Endothelial cell of umbilical vein (primary cell): Measurements from ENCODE around the gene WRNIP1. TPM values are rescaled to one million over a fixed set of nuclear protein-coding genes. Genes with fewer than 3 reads are reported as not detected.

ENCODE experiments used
- BruUV-seq: library from RNA; stranded (reverse); fragments of 400-500 nt; replicated peaks from 2 replicates; lab custom pipeline; 2021; lab: Mats Ljungman, UMichigan
- CTCF ChIA-PET: fragments of 300-600, 350-600 bp; sonication (Branson Sonifier 250); formaldehyde crosslinking; loops from one replicate; lab custom pipeline; 2021; ENCODE audit warnings: antibody characterized with exemption, inconsistent platforms; lab: Charles Lee
- POLR2A ChIA-PET: fragments of 300-600, 350-600 bp; sonication (Branson Sonifier 250); formaldehyde crosslinking; loops from one replicate; lab custom pipeline; 2021; ENCODE audit warnings: antibody characterized with exemption, inconsistent platforms; lab: Charles Lee
- DNase-seq: peaks from one replicate; pipeline ENCODE4 v3.0.0-alpha.2; 2011; ENCODE audit warnings: low read depth, low spot score
- FAIRE-seq: peaks from 2 replicates; lab custom pipeline; 2011; peaks lifted over from hg19 to GRCh38; lab: Jason Lieb, UNC
- H2AFZ ChIP-seq: 2 replicates; pipeline ENCODE4 v1.6.0; 2012; ENCODE audit warnings: low read depth, low read length, control low read depth, inconsistent platforms
- H3K27ac ChIP-seq: 2 replicates; pipeline ENCODE4 v1.5.1; 2011; ENCODE audit warnings: low read depth, mild to moderate bottlenecking, control low read depth, low read length, moderate library complexity; ENCODE audit not compliant: insufficient read depth
- H3K27me3 ChIP-seq, 2 experiments: 2 replicates each; pipeline versions ENCODE4 v1.6.0 to v1.6.1; 2011; ENCODE audit warnings: low read length in 2 of 2, mixed read lengths in 1 of 2; ENCODE audit not compliant: control insufficient read depth in 2 of 2, insufficient read depth in 2 of 2
- H3K36me3 ChIP-seq, 2 experiments: 2 replicates in 1 of 2; 3 replicates in 1 of 2; pipeline ENCODE4 v1.5.1; 2011; ENCODE audit warnings: low read length in 2 of 2, mild to moderate bottlenecking in 1 of 2, moderate library complexity in 1 of 2; ENCODE audit not compliant: control insufficient read depth in 2 of 2, insufficient read depth in 2 of 2; ENCODE audit errors: extremely low read depth in 1 of 2
- H3K4me1 ChIP-seq: 3 replicates; pipeline ENCODE4 v1.5.1; 2011; ENCODE audit warnings: mild to moderate bottlenecking, low read length; ENCODE audit not compliant: control insufficient read depth, insufficient read depth; ENCODE audit errors: extremely low read depth
- H3K4me2 ChIP-seq: 2 replicates; pipeline ENCODE4 v1.6.1; 2011; ENCODE audit warnings: low read length, control low read depth, mixed read lengths; ENCODE audit not compliant: insufficient read depth
- H3K4me3 ChIP-seq, 3 experiments: fragments of 200-600 bp in 1 of 3; sonication (generic), shearing (Covaris generic) in 1 of 3; replicated peaks in 1 of 3; 2 replicates each; pipeline ENCODE4 v1.5.1; 2011 to 2016; ENCODE audit warnings: control low read depth in 3 of 3, low read length in 3 of 3, mild to moderate bottlenecking in 2 of 3, inconsistent platforms in 1 of 3, low read depth in 1 of 3, moderate library complexity in 1 of 3; ENCODE audit not compliant: insufficient read depth in 1 of 3
- H3K79me2 ChIP-seq: 2 replicates; pipeline ENCODE4 v1.6.0; 2012; ENCODE audit warnings: low read length, inconsistent platforms; ENCODE audit not compliant: control insufficient read depth, insufficient read depth
- H3K9ac ChIP-seq: replicated peaks from 2 replicates; pipeline ENCODE3; 2011; ENCODE audit warnings: low read length, control low read depth; ENCODE audit not compliant: insufficient read depth; ENCODE audit errors: extremely low read depth
- H3K9me1 ChIP-seq: replicated peaks from 3 replicates; pipeline ENCODE4 v1.6.0; 2011; ENCODE audit warnings: mild to moderate bottlenecking, low read length; ENCODE audit not compliant: control insufficient read depth, insufficient read depth; ENCODE audit errors: extremely low read depth
- H3K9me3 ChIP-seq: replicated peaks from 2 replicates; pipeline ENCODE4 v1.5.1; 2012; ENCODE audit warnings: low read length, inconsistent platforms; ENCODE audit not compliant: control insufficient read depth, insufficient read depth
- H4K20me1 ChIP-seq: replicated peaks from 2 replicates; pipeline ENCODE3; 2011; ENCODE audit warnings: mild to moderate bottlenecking, low read length; ENCODE audit not compliant: control insufficient read depth, insufficient read depth; ENCODE audit errors: extremely low read depth
- CTCF ChIP-seq, 2 donors: IDR thresholded peaks; 1 replicate in 1 of 2; 2 replicates in 1 of 2; pipeline ENCODE4 v1.5.1; 2011; ENCODE audit warnings: low read length in 2 of 2, mild to moderate bottlenecking in 2 of 2, moderate library complexity in 2 of 2, control low read depth in 1 of 2, inconsistent platforms in 1 of 2, low read depth in 1 of 2; ENCODE audit not compliant: insufficient read depth in 1 of 2; ENCODE audit errors: extremely low read depth in 1 of 2
- EZH2 ChIP-seq: IDR thresholded peaks from 2 replicates; pipeline ENCODE4 v1.6.1; 2012; ENCODE audit warnings: borderline replicate concordance, low read depth, mild to moderate bottlenecking, moderate library complexity, low read length, inconsistent platforms; ENCODE audit not compliant: severe bottlenecking
- FOS ChIP-seq: IDR thresholded peaks from 2 replicates; pipeline ENCODE4 v1.6.1; 2011; ENCODE audit warnings: mild to moderate bottlenecking, low read length, moderate library complexity, borderline replicate concordance; ENCODE audit not compliant: insufficient read depth
- GATA2 ChIP-seq: IDR thresholded peaks from 2 replicates; pipeline ENCODE4 v1.7.0; 2011; ENCODE audit warnings: low read depth, mild to moderate bottlenecking, moderate library complexity, mixed read lengths, low read length; ENCODE audit not compliant: insufficient read length, insufficient read depth
- JUN ChIP-seq: IDR thresholded peaks from 2 replicates; pipeline ENCODE4 v1.6.1; 2011; ENCODE audit warnings: borderline replicate concordance, low read depth; ENCODE audit not compliant: insufficient read length, insufficient read depth
- MAX ChIP-seq: IDR thresholded peaks from 2 replicates; pipeline ENCODE4 v1.6.1; 2011; ENCODE audit not compliant: insufficient read depth, insufficient read length
- MYC ChIP-seq: IDR thresholded peaks from one replicate; pipeline ENCODE4 v1.6.1; 2011; ENCODE audit warnings: mild to moderate bottlenecking, low read depth, low read length
- POLR2A ChIP-seq: IDR thresholded peaks from 2 replicates; pipeline ENCODE4 v1.6.1; 2012; ENCODE audit warnings: low read depth, mild to moderate bottlenecking, control low read depth, low read length
- POLR2AphosphoS5 ChIP-seq: IDR thresholded peaks from 2 replicates; pipeline ENCODE4 v1.6.1; 2012; ENCODE audit warnings: low read depth, mild to moderate bottlenecking, control low read depth, low read length, moderate library complexity; ENCODE audit not compliant: insufficient read depth
- dilution Hi-C: fragments of 300-500 bp; cut with MboI; formaldehyde crosslinking; loops from one replicate; pipeline ENCODE4 v1.15.0; 2019; ENCODE audit warnings: low sequenced_read_pairs; ENCODE audit not compliant: extremely low pct_ligation_motif_present
- intact Hi-C: fragments of 100-400 bp; cut with micrococcal nuclease; formaldehyde crosslinking; loops from one replicate; pipeline ENCODE4 v1.10.0; 2022
- polyA plus RNA-seq, 4 experiments: library from polyadenylated mRNA; depleted of rRNA in 3 of 4; stranded (reverse) in 3 of 4; unstranded in 1 of 4; fragments of >200 nt; gene quantifications; 2 replicates each; pipeline versions ENCODE4 v1.2.1 to v1.2.3, GENCODE V29; 2011 to 2012; ENCODE audit warnings: missing spikeins in 1 of 4
- total RNA-seq: library from RNA; stranded (reverse); gene quantifications from 2 replicates; pipeline ENCODE4 v1.2.3, GENCODE V29; 2021

Gene WRNIP1
- total and polyA plus RNA-seq, 2 donors (not counting 3 experiments of a cell fraction or from before 2014, with no cell fraction given), result 50.1 to 68.9 TPM

GRCh38 chr6:2781685-2782355 lies 16.6 kb downstream of the WRNIP1 start:
- Histone ChIP-seq H3K4me2 (no peak overlapping the region), H3K79me2 (peaks cover 42% of the 10 kb centered on the region), H3K9me1 (no peaks in the 10 kb centered on the region), H3K9me3 (no peaks in the 10 kb centered on the region), H2AFZ (no peak overlapping the region), H4K20me1 (no peaks in the 10 kb centered on the region), H3K27me3 (no peaks in the 10 kb centered on the region), H3K4me1 (peaks cover 23% of the 10 kb centered on the region), H3K27ac (no peak overlapping the region), H3K4me3 (no peak overlapping the region), H3K36me3 (peaks cover 0 to 21% of the 10 kb centered on the region in 2 experiments), H3K9ac (no peak overlapping the region)
- CTCF ChIA-PET, result interaction anchor here (0.8 to 2.8 kb wide), 6 partner anchors 9 to 151 kb away, joined by 3 to 54 read pairs (median 8); partner anchors contain the start of gene WRNIP1
- no peak for DNase-seq
- POLR2A ChIA-PET, result interaction anchor here (2.5 kb wide), 1 partner anchor 13 kb away, joined by 12 read pairs; no protein-coding TSS in a partner anchor
- dilution Hi-C loops, result no loop called here
- intact Hi-C loops, result no loop called here
- BruUV-seq, result no TSS peak
- TF ChIP-seq EZH2 (no peak), GATA2 (no peak), POLR2AphosphoS5 (no peak), FOS (no peak), JUN (no peak), MYC (no peak), MAX (no peak), CTCF (IDR thresholded peaks at IDR 0.05; ENCODE audit: extremely low read depth in 1 of 2, insufficient read depth in 1 of 2, low read depth in 1 of 2, low read length in 2 of 2) (no peak), POLR2A (no peak)
- FAIRE-seq, result no peak
